ENCODE measurements around the gene CLDN15.

CLDN15 gene

DNA sequence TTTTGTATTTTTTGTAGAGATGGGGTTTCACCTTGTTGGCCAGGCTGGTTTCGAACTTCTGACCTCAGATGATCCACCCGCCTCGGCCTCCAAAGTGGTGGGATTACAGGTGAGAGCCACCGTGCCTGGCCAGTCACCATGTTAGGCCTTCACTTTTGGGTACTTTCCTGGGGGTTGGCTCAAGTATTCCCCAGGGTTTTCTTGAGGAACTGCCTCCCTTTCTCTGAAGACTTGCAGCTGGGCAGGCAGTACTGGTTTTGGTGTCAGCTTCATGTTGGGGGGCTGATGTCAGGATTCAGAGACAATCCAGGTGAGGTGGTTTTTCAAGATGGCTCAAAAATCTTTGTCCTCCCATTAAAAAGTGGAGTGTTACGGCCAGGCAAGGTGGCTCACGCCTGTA lies 12.0 kb downstream of the CLDN15 start:
- no peak overlapping the region for H3K4me3 ChIP-seq (ENCODE audit: low read length)
- peaks cover 31% of the 10 kb centered on the region for H3K36me3 ChIP-seq (ENCODE audit: insufficient read depth, low read length)
- H3K27me3 ChIP-seq (ENCODE audit: insufficient read depth, low read length) = no peaks in the 10 kb centered on the region
- no peak overlapping the region for H2AFZ ChIP-seq (ENCODE audit: low read depth, low read length)
- no peaks in the 10 kb centered on the region for H3K4me1 ChIP-seq (ENCODE audit: insufficient read depth, low read length)
- no peaks in the 10 kb centered on the region for H3K9me3 ChIP-seq (ENCODE audit: low read length)

GRCh38 chr7:101223528-101223927 lies 14.1 kb downstream of the CLDN15 start:
- Histone ChIP-seq H3K9me3 (ENCODE audit: low read length) (no peaks in the 10 kb centered on the region), H3K4me3 (ENCODE audit: low read length) (no peak overlapping the region), H2AFZ (ENCODE audit: low read depth, low read length) (no peak overlapping the region), H3K27me3 (ENCODE audit: insufficient read depth, low read length) (no peaks in the 10 kb centered on the region), H3K4me1 (ENCODE audit: insufficient read depth, low read length) (peaks cover 6% of the 10 kb centered on the region), H3K36me3 (ENCODE audit: insufficient read depth, low read length) (peaks cover 31% of the 10 kb centered on the region)

DNA sequence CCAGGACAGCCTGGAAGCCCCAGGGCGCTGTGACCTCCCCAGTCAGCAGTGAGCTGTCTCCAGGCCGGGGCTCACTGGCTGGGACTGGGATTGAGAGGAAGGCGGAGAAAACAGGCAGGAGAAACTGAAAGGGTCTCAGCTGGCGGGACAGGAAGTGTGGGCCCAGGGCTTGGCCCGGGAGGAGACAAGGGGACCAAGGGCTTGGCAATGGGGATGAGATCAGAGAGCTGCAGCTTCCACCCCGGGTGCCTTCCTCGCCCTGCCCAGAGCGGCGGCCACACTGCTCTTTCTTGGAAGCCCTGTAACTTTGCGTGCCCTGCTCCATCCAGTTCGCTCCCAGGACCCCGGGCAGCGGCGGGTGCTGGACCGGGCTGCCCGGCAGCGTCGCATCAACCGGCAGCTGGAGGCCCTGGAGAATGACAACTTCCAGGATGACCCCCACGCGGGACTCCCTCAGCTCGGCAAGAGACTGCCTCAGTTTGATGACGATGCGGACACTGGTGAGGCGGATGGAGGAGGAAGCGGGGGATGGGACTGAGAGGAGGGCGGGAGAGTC lies 15.2 kb downstream of the CLDN15 start:
- Histone ChIP-seq H3K4me1 (ENCODE audit: insufficient read depth, low read length) (peaks cover 8% of the 10 kb centered on the region), H2AFZ (ENCODE audit: low read depth, low read length) (no peak overlapping the region), H3K36me3 (ENCODE audit: insufficient read depth, low read length) (peaks cover 29% of the 10 kb centered on the region), H3K9me3 (ENCODE audit: low read length) (no peaks in the 10 kb centered on the region), H3K27me3 (ENCODE audit: insufficient read depth, low read length) (no peaks in the 10 kb centered on the region), H3K4me3 (ENCODE audit: low read length) (no peak overlapping the region)

GRCh38 chr7:101220295-101220694 lies 17.3 kb downstream of the CLDN15 start:
- Histone ChIP-seq H3K4me1 (ENCODE audit: insufficient read depth, low read length) (peaks cover 14% of the 10 kb centered on the region), H3K27me3 (ENCODE audit: insufficient read depth, low read length) (no peaks in the 10 kb centered on the region), H2AFZ (ENCODE audit: low read depth, low read length) (no peak overlapping the region), H3K9me3 (ENCODE audit: low read length) (no peaks in the 10 kb centered on the region), H3K4me3 (ENCODE audit: low read length) (no peak overlapping the region), H3K36me3 (ENCODE audit: insufficient read depth, low read length) (peaks cover 21% of the 10 kb centered on the region)

DNA sequence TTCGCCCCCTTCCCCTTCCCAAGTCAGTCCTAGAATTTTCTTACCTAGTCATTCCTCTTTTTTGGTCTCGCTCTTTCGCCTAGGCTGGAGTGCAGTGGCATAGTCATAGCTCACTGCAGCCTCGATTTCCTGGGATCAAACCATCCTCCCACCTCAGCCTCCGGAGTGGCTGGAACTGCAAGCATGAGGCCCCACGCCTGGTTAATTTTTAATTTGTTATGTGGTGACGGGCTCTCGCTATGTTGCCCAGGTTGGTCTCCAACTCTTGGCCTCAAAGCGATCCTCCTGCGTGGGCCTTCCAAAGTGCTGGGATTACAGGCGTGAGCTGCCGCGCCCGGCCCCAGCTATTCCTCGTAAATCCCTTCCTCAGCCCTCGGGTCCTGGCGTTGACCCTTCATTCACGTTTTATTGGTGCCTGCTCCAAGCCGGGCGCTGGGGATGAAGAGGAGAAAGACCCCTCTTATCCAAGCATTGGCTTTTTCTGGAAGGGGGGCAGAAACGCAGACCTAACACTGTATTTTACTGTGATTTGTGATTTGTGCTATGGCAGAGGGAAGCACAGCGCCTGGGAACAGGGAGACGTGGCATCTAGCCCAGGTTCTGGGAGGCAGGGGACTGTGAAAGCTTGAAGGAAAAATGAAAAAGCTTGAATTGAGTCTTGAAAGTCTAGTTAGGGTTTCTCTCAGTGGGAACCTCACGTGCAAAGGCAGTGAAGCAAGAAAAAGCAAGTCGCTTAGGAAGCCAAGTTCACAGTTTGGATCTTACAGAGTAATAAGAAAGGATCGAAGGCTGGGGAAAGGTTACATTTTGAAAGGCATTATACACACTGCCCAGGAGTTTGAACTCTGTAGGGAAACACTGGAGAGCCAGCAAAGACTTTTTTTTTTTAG lies 19.1 kb downstream of the CLDN15 start:
- Histone ChIP-seq H3K4me1 (ENCODE audit: insufficient read depth, low read length) (peaks cover 14% of the 10 kb centered on the region), H3K27me3 (ENCODE audit: insufficient read depth, low read length) (no peaks in the 10 kb centered on the region), H3K4me3 (ENCODE audit: low read length) (peak overlapping the region; percentile 68), H2AFZ (ENCODE audit: low read depth, low read length) (peak overlapping the region; percentile 42), H3K9me3 (ENCODE audit: low read length) (no peaks in the 10 kb centered on the region), H3K36me3 (ENCODE audit: insufficient read depth, low read length) (peaks cover 10% of the 10 kb centered on the region)

DNA sequence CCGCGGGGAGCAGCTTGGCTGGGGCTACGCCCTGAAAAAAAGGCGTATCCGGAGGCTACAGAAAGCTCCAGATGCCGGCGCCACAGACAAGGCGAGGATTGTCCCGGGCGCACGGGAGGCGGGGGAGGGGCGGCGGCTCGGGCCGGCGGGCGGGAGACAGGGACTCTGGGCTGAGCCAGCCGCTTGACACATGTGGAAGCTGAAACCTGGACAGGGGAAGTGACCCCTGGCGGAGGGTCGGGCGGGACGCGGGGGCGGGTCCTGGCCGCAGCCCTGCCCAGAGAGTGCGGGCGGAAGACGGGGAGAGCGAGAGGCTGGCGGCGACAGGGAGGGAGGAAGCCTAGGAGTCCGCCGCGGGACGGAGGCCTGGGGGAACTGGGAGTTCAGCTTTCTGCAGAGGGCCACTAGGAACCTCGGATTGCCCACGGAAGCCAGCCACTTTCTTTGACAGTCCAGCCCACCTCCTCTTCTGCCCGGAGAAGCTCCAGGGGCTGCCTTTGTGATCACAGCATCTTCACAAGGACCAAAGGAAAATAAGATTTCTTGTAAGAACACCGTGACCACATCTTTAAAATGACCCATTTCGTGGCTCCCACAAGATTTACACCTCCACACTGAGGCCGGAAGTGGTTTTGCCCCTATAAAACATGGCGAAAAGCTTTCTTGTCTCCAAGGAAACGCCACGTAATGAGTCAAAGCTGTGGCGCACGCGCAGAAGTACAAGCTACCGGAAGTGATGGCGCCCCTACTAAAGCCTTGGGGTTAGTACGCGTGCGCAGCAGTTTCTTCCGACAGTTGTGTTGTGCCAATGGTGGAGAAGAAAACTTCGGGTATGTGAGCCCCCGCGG lies 20.0 kb downstream of the CLDN15 start, which contains the start of the genes PLOD3 and ZNHIT1:
PLOD3 (minus strand) TSS at position 194 of the 848 bp plus-strand sequence. CDS start 307 bp downstream, outside the sequence.
ZNHIT1 (plus strand) TSS at position 778 of the 848 bp plus-strand sequence; CDS start at position 809, 31 bp downstream.
- Histone ChIP-seq H3K9me3 (ENCODE audit: low read length) (no peaks in the 10 kb centered on the region), H2AFZ (ENCODE audit: low read depth, low read length) (peak within 1 kb of the TSS; percentile 42), H3K4me3 (ENCODE audit: low read length) (peak within 1 kb of the TSS; percentile 68)

GRCh38 chr7:101216860-101217387 lies 20.7 kb downstream of the CLDN15 start:
- Histone ChIP-seq H3K36me3 (ENCODE audit: insufficient read depth, low read length) (peaks cover 5% of the 10 kb centered on the region), H2AFZ (ENCODE audit: low read depth, low read length) (peak overlapping the region; percentile 42), H3K27me3 (ENCODE audit: insufficient read depth, low read length) (no peaks in the 10 kb centered on the region), H3K4me3 (ENCODE audit: low read length) (peak overlapping the region; percentile 68), H3K4me1 (ENCODE audit: insufficient read depth, low read length) (peaks cover 14% of the 10 kb centered on the region), H3K9me3 (ENCODE audit: low read length) (no peaks in the 10 kb centered on the region)

More for the DNA sequence above, 20.0 kb downstream of the CLDN15 start, which contains the start of the genes PLOD3 and ZNHIT1:
- Histone ChIP-seq H3K27me3 (ENCODE audit: insufficient read depth, low read length) (no peaks in the 10 kb centered on the region), H3K4me1 (ENCODE audit: insufficient read depth, low read length) (peaks cover 14% of the 10 kb centered on the region), H3K36me3 (ENCODE audit: insufficient read depth, low read length) (peaks cover 5% of the 10 kb centered on the region)

GRCh38 chr7:101216001-101216859 lies 21.4 kb downstream of the CLDN15 start:
- H3K4me3 ChIP-seq (ENCODE audit: low read length) = peak overlapping the region; percentile 68
- H3K27me3 ChIP-seq (ENCODE audit: insufficient read depth, low read length) = no peaks in the 10 kb centered on the region
- H2AFZ ChIP-seq (ENCODE audit: low read depth, low read length) = peak overlapping the region; percentile 42
- H3K36me3 ChIP-seq (ENCODE audit: insufficient read depth, low read length) = peaks cover 11% of the 10 kb centered on the region
- peaks cover 14% of the 10 kb centered on the region for H3K4me1 ChIP-seq (ENCODE audit: insufficient read depth, low read length)
- no peaks in the 10 kb centered on the region for H3K9me3 ChIP-seq (ENCODE audit: low read length)

DNA sequence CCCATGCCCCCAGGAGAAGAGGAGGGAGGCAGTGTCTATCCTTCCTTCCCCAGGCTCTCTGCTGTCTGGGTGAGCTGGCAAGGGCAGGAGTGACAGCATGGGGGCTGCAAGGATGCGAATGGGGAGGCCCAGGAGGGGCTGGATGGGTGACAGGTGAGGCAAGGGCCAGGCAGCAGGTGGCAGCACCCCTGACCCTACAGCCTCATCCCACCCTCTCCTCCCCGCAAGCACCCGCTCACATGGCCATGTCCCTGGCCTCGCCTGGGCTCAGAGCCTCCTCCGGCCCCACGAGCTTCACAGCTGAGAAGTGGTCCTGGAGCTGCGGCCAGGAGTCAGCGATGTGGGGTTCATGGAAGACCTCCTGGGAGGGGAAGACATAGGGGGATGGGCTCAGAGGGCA lies 25.6 kb downstream of the CLDN15 start:
- Histone ChIP-seq H3K27me3 (ENCODE audit: insufficient read depth, low read length) (no peaks in the 10 kb centered on the region), H3K4me1 (ENCODE audit: insufficient read depth, low read length) (peaks cover 6% of the 10 kb centered on the region), H3K36me3 (ENCODE audit: insufficient read depth, low read length) (peaks cover 33% of the 10 kb centered on the region), H3K4me3 (ENCODE audit: low read length) (no peak overlapping the region), H3K9me3 (ENCODE audit: low read length) (no peaks in the 10 kb centered on the region), H2AFZ (ENCODE audit: low read depth, low read length) (no peak overlapping the region)

GRCh38 chr7:101211501-101211900 lies 26.1 kb downstream of the CLDN15 start:
- no peak overlapping the region for H2AFZ ChIP-seq (ENCODE audit: low read depth, low read length)
- peaks cover 2% of the 10 kb centered on the region for H3K4me1 ChIP-seq (ENCODE audit: insufficient read depth, low read length)
- peaks cover 35% of the 10 kb centered on the region for H3K36me3 ChIP-seq (ENCODE audit: insufficient read depth, low read length)

DNA sequence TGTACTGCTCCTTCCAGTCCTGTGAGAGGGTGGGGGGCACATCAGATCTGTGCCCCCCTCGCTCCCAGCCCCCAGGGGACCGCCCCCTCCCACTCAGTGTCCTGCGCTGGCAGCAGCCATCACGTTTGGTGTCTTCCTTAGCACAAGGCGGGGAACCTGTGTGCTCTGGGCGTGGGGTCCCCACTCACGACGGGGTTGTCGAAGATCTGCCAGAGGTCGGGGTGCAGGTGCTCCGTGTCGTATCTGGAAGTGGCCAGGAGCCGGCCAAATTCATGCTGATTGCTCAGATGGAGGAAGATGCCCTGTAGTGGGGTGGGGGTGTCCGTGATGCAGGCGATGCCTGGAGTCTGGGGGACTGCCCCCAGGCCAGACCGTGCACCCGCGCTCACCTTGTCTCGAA lies 27.5 kb downstream of the CLDN15 start:
- Histone ChIP-seq H2AFZ (ENCODE audit: low read depth, low read length) (no peak overlapping the region), H3K36me3 (ENCODE audit: insufficient read depth, low read length) (peaks cover 34% of the 10 kb centered on the region), H3K4me1 (ENCODE audit: insufficient read depth, low read length) (no peaks in the 10 kb centered on the region), H3K27me3 (ENCODE audit: insufficient read depth, low read length) (no peaks in the 10 kb centered on the region), H3K4me3 (ENCODE audit: low read length) (no peak overlapping the region), H3K9me3 (ENCODE audit: low read length) (no peaks in the 10 kb centered on the region)

More at GRCh38 chr7:101211501-101211900, 26.1 kb downstream of the CLDN15 start:
- no peaks in the 10 kb centered on the region for H3K27me3 ChIP-seq (ENCODE audit: insufficient read depth, low read length)
- no peak overlapping the region for H3K4me3 ChIP-seq (ENCODE audit: low read length)
- no peaks in the 10 kb centered on the region for H3K9me3 ChIP-seq (ENCODE audit: low read length)

DNA sequence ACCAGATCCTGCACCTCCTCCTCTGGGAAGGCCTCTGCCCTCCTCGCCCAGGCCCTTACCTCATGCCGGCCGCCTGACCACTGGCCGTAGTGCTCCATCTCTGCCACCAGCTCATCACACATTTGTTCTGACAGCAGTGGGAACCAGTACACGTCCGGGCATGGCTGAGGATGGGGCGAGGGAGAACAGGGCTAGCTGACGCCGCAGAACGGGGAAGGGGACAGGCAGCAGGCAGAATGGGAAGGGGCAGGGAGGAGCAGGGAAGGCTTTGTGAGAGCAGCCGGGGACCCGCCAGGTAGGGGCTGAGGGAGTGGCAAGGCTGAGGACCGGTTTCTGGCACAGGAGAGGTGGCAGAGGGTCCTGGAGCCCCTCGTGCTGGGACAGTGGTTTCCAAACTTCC lies 28.8 kb downstream of the CLDN15 start:
- Histone ChIP-seq H3K27me3 (ENCODE audit: insufficient read depth, low read length) (no peaks in the 10 kb centered on the region), H3K4me3 (ENCODE audit: low read length) (no peak overlapping the region), H3K9me3 (ENCODE audit: low read length) (no peaks in the 10 kb centered on the region), H3K36me3 (ENCODE audit: insufficient read depth, low read length) (peaks cover 34% of the 10 kb centered on the region), H3K4me1 (ENCODE audit: insufficient read depth, low read length) (no peaks in the 10 kb centered on the region), H2AFZ (ENCODE audit: low read depth, low read length) (no peak overlapping the region)

All from neuron (in vitro differentiated cells).